Naive thymus-derived CD4-positive, alpha-beta T cell (primary cell): ENCODE data around the gene SSMEM1. TPM values are rescaled to one million over a fixed set of nuclear protein-coding genes. Genes with fewer than 3 reads are reported as not detected.
"Not testable (repeated sequence)": the region's sequence is repeated elsewhere in the genome, so short reads cannot be mapped to it uniquely, and the experiment has no call there.

Experiments
- ATAC-seq: fragments of 150-1000 bp; cut with Tn5 transposase; 2 replicates; pipeline ENCODE4 v1.10.0; 2021; ENCODE audit warnings: mild to moderate bottlenecking, moderate library complexity
- CTCF ChIA-PET: fragments of 350-600 bp; sonication (Branson Sonifier 250); formaldehyde crosslinking; loops from one replicate; lab custom pipeline; 2021; ENCODE audit warnings: antibody characterized with exemption; lab: Charles Lee
- POLR2A ChIA-PET: fragments of 350-600 bp; sonication (Branson Sonifier 250); formaldehyde crosslinking; loops from one replicate; lab custom pipeline; 2021; ENCODE audit warnings: antibody characterized with exemption, inconsistent platforms; lab: Charles Lee
- DNase-seq, 9 donors: peaks; one replicate each; pipeline versions ENCODE4 v3.0.0 to v3.0.0-alpha.2; 2020 to 2022; ENCODE audit warnings: mixed read lengths in 1 of 9
- H3K27ac ChIP-seq: one replicate; pipeline ENCODE4 v1.7.0; 2013; ENCODE audit warnings: mild to moderate bottlenecking, low read depth, low read length, moderate library complexity
- H3K27me3 ChIP-seq, 2 donors: one replicate each; pipeline ENCODE4 v1.7.0; 2013; ENCODE audit warnings: low read length in 2 of 2, mild to moderate bottlenecking in 2 of 2, moderate library complexity in 2 of 2; ENCODE audit not compliant: control insufficient read depth in 2 of 2, insufficient read depth in 2 of 2
- H3K36me3 ChIP-seq, 3 experiments: 1 replicate in 2 of 3; 2 replicates in 1 of 3; pipeline ENCODE4 v1.7.0; 2013; ENCODE audit warnings: low read length in 3 of 3, mild to moderate bottlenecking in 3 of 3, moderate library complexity in 1 of 3; ENCODE audit not compliant: insufficient read depth in 3 of 3, control insufficient read depth in 2 of 3
- H3K4me1 ChIP-seq, 2 donors: one replicate each; pipeline ENCODE4 v1.7.0; 2013; ENCODE audit warnings: low read length in 2 of 2, mild to moderate bottlenecking in 2 of 2, moderate library complexity in 1 of 2; ENCODE audit not compliant: control insufficient read depth in 2 of 2, insufficient read depth in 2 of 2
- H3K4me3 ChIP-seq: 2 replicates; pipeline ENCODE4 v1.7.0; 2013; ENCODE audit warnings: mild to moderate bottlenecking, low read length
- H3K9me3 ChIP-seq, 3 experiments: 1 replicate in 2 of 3; 2 replicates in 1 of 3; pipeline ENCODE4 v1.7.0; 2013; ENCODE audit warnings: low read length in 3 of 3; ENCODE audit not compliant: control insufficient read depth in 2 of 3
- H3K27ac Mint-ChIP-seq, 9 donors: one replicate each; pipeline ENCODE4 v1.8.0; 2020 to 2022; ENCODE audit warnings: mixed read lengths in 9 of 9, mild to moderate bottlenecking in 8 of 9, moderate library complexity in 5 of 9, inconsistent platforms in 2 of 9
- H3K27me3 Mint-ChIP-seq, 5 donors: one replicate each; pipeline ENCODE4 v1.8.0; 2021 to 2022; ENCODE audit warnings: mixed read lengths in 5 of 5, mild to moderate bottlenecking in 1 of 5
- H3K36me3 Mint-ChIP-seq, 5 donors: one replicate each; pipeline ENCODE4 v1.8.0; 2020 to 2022; ENCODE audit warnings: mixed read lengths in 5 of 5, mild to moderate bottlenecking in 3 of 5, inconsistent platforms in 1 of 5
- H3K4me1 Mint-ChIP-seq, 7 donors: one replicate each; pipeline ENCODE4 v1.8.0; 2020 to 2022; ENCODE audit warnings: mixed read lengths in 7 of 7, mild to moderate bottlenecking in 3 of 7, inconsistent platforms in 1 of 7
- H3K4me3 Mint-ChIP-seq, 10 donors: one replicate each; pipeline ENCODE4 v1.8.0; 2020 to 2022; ENCODE audit warnings: mild to moderate bottlenecking in 10 of 10, mixed read lengths in 10 of 10, moderate library complexity in 6 of 10, inconsistent platforms in 2 of 10
- H3K9me3 Mint-ChIP-seq, 11 donors: one replicate each; pipeline ENCODE4 v1.8.0; 2020 to 2022; ENCODE audit warnings: mixed read lengths in 11 of 11, mild to moderate bottlenecking in 4 of 11, inconsistent platforms in 1 of 11, moderate library complexity in 1 of 11
- intact Hi-C, 2 donors: fragments of 100-400 bp; cut with micrococcal nuclease; formaldehyde crosslinking; loops; one replicate each; pipeline ENCODE4 v1.15.1; 2023
- polyA plus RNA-seq, 2 donors: library from polyadenylated mRNA; unstranded; fragments of 300-500 nt; fragmentation: Illumina TruSeq; gene quantifications; one replicate each; pipeline ENCODE4 v1.2.3, GENCODE V29; 2021
- total RNA-seq, 6 experiments: library from RNA in 5 of 6; stranded (reverse) in 5 of 6; gene quantifications; 1 replicate in 5 of 6; 2 replicates in 1 of 6; pipeline ENCODE4 v1.2.3 and lab custom pipeline; 2021 to 2026

Gene SSMEM1
- total and polyA plus RNA-seq, 7 experiments from 2014 or later, result not detected

DNA sequence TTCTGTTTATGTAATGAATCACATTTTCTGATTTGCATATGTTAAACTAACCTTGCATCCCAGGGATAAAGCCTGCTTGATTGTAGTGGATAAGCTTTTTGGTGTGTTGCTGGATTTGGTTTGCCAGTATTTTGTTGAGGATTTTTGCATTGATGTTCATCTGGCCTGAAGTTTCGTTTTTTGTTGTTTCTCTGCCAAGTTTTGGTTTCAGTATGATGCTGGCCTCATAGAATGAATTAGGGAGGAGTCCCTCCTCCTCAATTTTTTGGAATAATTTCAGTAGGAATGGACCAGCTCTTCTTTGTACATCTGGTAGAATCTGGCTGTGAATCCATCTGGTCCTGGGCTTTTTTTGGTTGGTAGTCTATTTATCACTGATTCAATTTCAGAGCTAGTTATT, 35.8 kb downstream of the SSMEM1 start:
- CTCF ChIA-PET, result interaction anchor here (0.5 to 4.9 kb wide), 8 partner anchors 9 to 608 kb away, joined by 3 to 31 read pairs (median 3); no protein-coding TSS in a partner anchor
- H3K9me3 ChIP-seq, DNase-seq, ATAC-seq, H3K27me3 ChIP-seq, H3K36me3 ChIP-seq, H3K4me3 ChIP-seq, H3K36me3 Mint-ChIP-seq, H3K27ac Mint-ChIP-seq, POLR2A ChIA-PET, H3K4me1 ChIP-seq, H3K27ac ChIP-seq, H3K4me3 Mint-ChIP-seq, H3K9me3 Mint-ChIP-seq: not testable (repeated sequence)
- Mint-ChIP-seq H3K27me3 (peaks cover 0 to 11% (median 0%) of the 10 kb centered on the region in 5 donors), H3K4me1 (peaks cover 0 to 12% (median 8%) of the 10 kb centered on the region in 7 donors)
- intact Hi-C loops, result loop anchor here in 1 of 2 donors (2.0 to 5.0 kb wide), 3 partner anchors 171 to 454 kb away; no protein-coding TSS in a partner anchor

DNA sequence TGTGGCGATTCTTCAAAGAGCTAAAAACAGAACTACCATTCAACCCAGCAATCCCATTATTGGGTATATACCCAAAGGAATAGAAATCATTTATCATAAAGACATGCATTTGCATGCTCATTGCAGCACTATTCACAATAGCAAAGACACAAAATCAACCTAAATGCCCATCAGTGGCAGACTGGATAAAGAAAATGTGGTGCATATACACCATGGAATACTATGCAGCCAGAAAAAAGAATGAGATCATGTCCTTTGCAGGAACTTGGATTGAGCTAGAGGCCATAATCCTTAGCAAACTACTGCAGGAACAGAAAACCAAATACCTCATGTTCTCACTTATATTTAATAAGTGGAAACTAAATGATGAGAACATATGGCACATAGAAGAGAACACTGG, 38.8 kb downstream of the SSMEM1 start:
- not testable (repeated sequence) for H3K4me3 ChIP-seq, H3K36me3 ChIP-seq, H3K27ac ChIP-seq, H3K36me3 Mint-ChIP-seq, DNase-seq, H3K4me3 Mint-ChIP-seq, ATAC-seq, H3K27ac Mint-ChIP-seq, H3K4me1 ChIP-seq, H3K9me3 ChIP-seq, H3K27me3 Mint-ChIP-seq, H3K27me3 ChIP-seq
- ChIA-PET POLR2A (interaction anchor here (0.6 kb wide), 1 partner anchor 1137 kb away, joined by 7 read pairs; no protein-coding TSS in a partner anchor), CTCF (interaction anchor here (0.8 to 4.9 kb wide), 2 partner anchors 426 to 511 kb away, joined by 3 to 31 read pairs; no protein-coding TSS in a partner anchor)
- H3K9me3 Mint-ChIP-seq, result peaks cover 0 to 14% (median 5%) of the 10 kb centered on the region in 11 donors
- intact Hi-C loops, result loop anchor here in 1 of 2 donors (5.0 kb wide), 1 partner anchor 146 kb away; no protein-coding TSS in a partner anchor
- H3K4me1 Mint-ChIP-seq, result peaks cover 0 to 12% (median 8%) of the 10 kb centered on the region in 7 donors

DNA sequence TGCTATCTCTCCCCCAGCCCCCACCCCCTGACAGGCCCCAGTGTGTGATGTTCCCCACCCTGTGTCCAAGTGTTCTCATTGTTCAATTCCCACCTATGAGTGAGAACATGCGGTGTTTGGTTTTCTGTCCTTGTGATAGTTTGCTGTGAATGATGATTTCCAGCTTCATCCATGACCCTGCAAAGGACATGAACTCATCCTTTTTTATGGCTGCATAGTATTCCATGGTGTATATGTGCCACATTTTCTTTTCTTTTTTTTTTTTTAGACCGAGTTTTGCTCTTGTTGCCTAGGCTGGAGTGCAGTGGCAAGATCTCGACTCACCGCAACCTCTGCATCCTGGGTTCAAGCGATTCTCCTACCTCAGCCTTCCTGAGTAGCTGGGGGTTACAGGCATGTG, 41.2 kb downstream of the SSMEM1 start:
- H3K4me1 Mint-ChIP-seq, H3K36me3 ChIP-seq, ATAC-seq, H3K4me3 ChIP-seq, H3K4me3 Mint-ChIP-seq, H3K4me1 ChIP-seq, H3K27ac Mint-ChIP-seq, H3K27me3 Mint-ChIP-seq, H3K36me3 Mint-ChIP-seq, H3K9me3 ChIP-seq, H3K27ac ChIP-seq, H3K27me3 ChIP-seq, DNase-seq, POLR2A ChIA-PET, CTCF ChIA-PET: not testable (repeated sequence)
- peaks cover 0 to 26% (median 9%) of the 10 kb centered on the region in 11 donors for H3K9me3 Mint-ChIP-seq
- intact Hi-C loops, result loop anchor here in 1 of 2 donors (5.0 kb wide), 1 partner anchor 143 kb away; no protein-coding TSS in a partner anchor

DNA sequence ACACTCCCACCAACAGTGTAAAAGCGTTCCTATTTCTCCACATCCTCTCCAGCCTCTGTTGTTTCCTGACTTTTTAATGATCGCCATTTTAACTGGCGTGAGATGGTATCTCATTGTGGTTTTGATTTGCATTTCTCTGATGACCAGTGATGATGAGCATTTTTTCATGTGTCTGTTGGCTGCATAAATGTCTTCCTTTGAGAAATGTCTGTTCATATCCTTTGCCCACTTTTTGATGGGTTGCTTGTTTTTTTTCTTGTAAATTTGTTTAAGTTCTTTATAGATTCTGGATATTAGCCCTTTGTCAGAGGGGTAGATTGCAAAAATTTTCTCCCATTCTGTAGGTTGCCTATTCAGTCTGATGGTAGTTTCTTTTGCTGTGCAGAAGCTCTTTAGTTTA, 42.0 kb downstream of the SSMEM1 start:
- CTCF ChIA-PET, H3K27me3 Mint-ChIP-seq, ATAC-seq, H3K4me3 Mint-ChIP-seq, H3K27ac ChIP-seq, H3K27ac Mint-ChIP-seq, POLR2A ChIA-PET, H3K4me1 Mint-ChIP-seq, DNase-seq, H3K36me3 Mint-ChIP-seq, H3K9me3 ChIP-seq, H3K4me1 ChIP-seq, H3K36me3 ChIP-seq, H3K27me3 ChIP-seq, H3K4me3 ChIP-seq: not testable (repeated sequence)
- H3K9me3 Mint-ChIP-seq, result peaks cover 0 to 30% (median 12%) of the 10 kb centered on the region in 11 donors
- intact Hi-C loops, result loop anchor here in 1 of 2 donors (5.0 kb wide), 1 partner anchor 143 kb away; no protein-coding TSS in a partner anchor

DNA sequence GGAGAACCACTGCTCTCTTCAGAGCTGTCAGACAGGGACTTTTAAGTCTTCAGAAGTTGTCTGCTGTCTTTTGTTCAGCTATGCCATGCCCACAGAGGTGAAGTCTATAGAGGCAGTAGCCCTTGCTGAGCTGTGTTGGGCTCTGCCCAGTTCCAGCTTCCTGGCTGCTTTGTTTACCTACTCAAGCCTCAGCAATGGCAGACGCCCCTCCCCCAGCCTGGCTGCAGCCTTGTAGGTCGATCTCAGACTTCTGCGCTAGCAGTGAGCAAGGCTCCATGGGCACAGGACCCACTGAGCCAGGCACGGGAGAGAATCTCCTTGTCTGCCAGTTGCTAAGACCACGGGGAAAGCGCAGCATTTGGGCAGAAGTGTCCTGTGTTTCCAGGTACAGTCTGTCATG, 46.9 kb downstream of the SSMEM1 start:
- Histone ChIP-seq H3K4me1 (no peaks in the 10 kb centered on the region), H3K4me3 (no peak overlapping the region), H3K27me3 (no peaks in the 10 kb centered on the region), H3K36me3 (no peaks in the 10 kb centered on the region), H3K9me3 (peaks cover 0 to 14% (median 0%) of the 10 kb centered on the region in 3 experiments), H3K27ac (no peak overlapping the region)
- intact Hi-C loops, result no loop called here
- POLR2A ChIA-PET, result no interaction called here
- H3K36me3 Mint-ChIP-seq, result peaks cover 0 to 8% (median 5%) of the 10 kb centered on the region in 5 donors
- H3K27me3 Mint-ChIP-seq, result peaks cover 0 to 4% (median 0%) of the 10 kb centered on the region in 5 donors
- H3K4me1 Mint-ChIP-seq, result no peaks in the 10 kb centered on the region
- ATAC-seq, result no peak
- H3K9me3 Mint-ChIP-seq, result peaks cover 0 to 66% (median 28%) of the 10 kb centered on the region in 11 donors
- CTCF ChIA-PET, result no interaction called here
- no peak overlapping the region for H3K4me3 Mint-ChIP-seq
- no peak for DNase-seq
- no peak overlapping the region for H3K27ac Mint-ChIP-seq

DNA sequence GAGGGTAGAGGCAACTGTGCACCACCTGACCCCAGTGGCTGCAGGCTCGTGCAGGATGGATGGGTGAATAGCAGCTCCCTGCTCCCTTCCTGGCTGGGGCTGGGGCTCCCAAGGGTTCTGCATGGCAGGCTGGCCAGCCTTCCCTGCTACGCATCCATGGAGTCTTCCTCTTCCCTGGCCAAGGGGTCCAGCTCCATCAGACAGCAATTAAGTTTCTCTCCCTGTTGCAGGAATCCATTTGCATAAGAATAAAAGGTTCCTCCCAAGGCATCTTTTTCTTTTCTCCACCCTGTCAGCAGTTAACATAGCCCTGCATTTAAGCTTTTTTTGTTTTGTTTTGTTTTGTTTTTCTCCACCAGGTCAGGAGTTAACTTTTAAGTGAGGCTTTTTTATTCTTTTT, 49.0 kb downstream of the SSMEM1 start:
- no peak overlapping the region for H3K4me3 ChIP-seq
- peaks cover 0 to 87% (median 30%) of the 10 kb centered on the region in 11 donors for H3K9me3 Mint-ChIP-seq
- no peaks in the 10 kb centered on the region for H3K27me3 ChIP-seq
- H3K27ac ChIP-seq, result no peak overlapping the region
- ATAC-seq (no peak), DNase-seq (no peak)
- H3K27me3 Mint-ChIP-seq, result peaks cover 0 to 4% (median 0%) of the 10 kb centered on the region in 5 donors
- POLR2A ChIA-PET, result no interaction called here
- intact Hi-C loops, result no loop called here
- CTCF ChIA-PET, result interaction anchor here (0.6 to 1.2 kb wide), 3 partner anchors 14 to 254 kb away, joined by 3 read pairs; no protein-coding TSS in a partner anchor
- no peaks in the 10 kb centered on the region for H3K4me1 ChIP-seq
- no peaks in the 10 kb centered on the region for H3K36me3 ChIP-seq
- H3K4me1 Mint-ChIP-seq, result no peaks in the 10 kb centered on the region
- no peak overlapping the region for H3K27ac Mint-ChIP-seq
- H3K4me3 Mint-ChIP-seq, result no peak overlapping the region
- H3K9me3 ChIP-seq, result peaks cover 0 to 19% (median 0%) of the 10 kb centered on the region in 3 experiments
- peaks cover 0 to 8% (median 5%) of the 10 kb centered on the region in 5 donors for H3K36me3 Mint-ChIP-seq
